Esophagus mucosa (tissue), 1 donor: ENCODE measurements around the gene CCNE1. TPM values are rescaled to one million over a fixed set of nuclear protein-coding genes. Genes with fewer than 3 reads are reported as not detected.
"Not testable (repeated sequence)": the region's sequence is repeated elsewhere in the genome, so short reads cannot be mapped to it uniquely, and the experiment has no call there.

Source experiments
- ATAC-seq: fragments of 200-7000 bp; cut with Tn5 transposase; one replicate; pipeline ENCODE4 v1.9.1; 2020
- total RNA-seq: library from RNA; stranded (reverse); gene quantifications from one replicate; pipeline ENCODE4 v1.2.4, GENCODE V29; 2023
- donor health status: DM: yes; HTN: yes; CAD: no.

Gene CCNE1
- total RNA-seq, 1 donor from 2014 or later, result 3.7 TPM

- ATAC-seq, result no peak
Measured at GRCh38 chr19:29819300-29819699, 7.5 kb downstream of the CCNE1 start.

GRCh38 chr19:29819986-29820385 lies 8.2 kb downstream of the CCNE1 start:
- peak; percentile 17 for ATAC-seq

- no peak for ATAC-seq
Measured at GRCh38 chr19:29823581-29824330, 12.0 kb downstream of the CCNE1 start.

GRCh38 chr19:29825263-29825662 lies 13.5 kb downstream of the CCNE1 start:
- not testable (repeated sequence) for ATAC-seq

GRCh38 chr19:29831041-29831548 lies 19.3 kb downstream of the CCNE1 start:
- peak; percentile 92 for ATAC-seq

GRCh38 chr19:29831686-29832085 lies 19.9 kb downstream of the CCNE1 start:
- ATAC-seq, result no peak

GRCh38 chr19:29832801-29833200 lies 21.0 kb downstream of the CCNE1 start:
- no peak for ATAC-seq

- no peak for ATAC-seq
Measured at GRCh38 chr19:29833614-29834261, 21.9 kb downstream of the CCNE1 start.

GRCh38 chr19:29834991-29835846 lies 23.4 kb downstream of the CCNE1 start:
- peak; percentile 62 for ATAC-seq

GRCh38 chr19:29836409-29836825 lies 24.6 kb downstream of the CCNE1 start:
- peak; percentile 6 for ATAC-seq

- no peak for ATAC-seq
Measured at GRCh38 chr19:29837448-29837981, 25.7 kb downstream of the CCNE1 start.

- ATAC-seq, result no peak
Measured at GRCh38 chr19:29837996-29838395, 26.2 kb downstream of the CCNE1 start.

GRCh38 chr19:29840066-29840950 lies 28.5 kb downstream of the CCNE1 start:
- no peak for ATAC-seq

- no peak for ATAC-seq
Measured at GRCh38 chr19:29841209-29841558, 29.4 kb downstream of the CCNE1 start.

- ATAC-seq, result no peak
Measured at GRCh38 chr19:29841559-29842367, 30.0 kb downstream of the CCNE1 start.

- ATAC-seq, result no peak
Measured at GRCh38 chr19:29842471-29843179, 30.8 kb downstream of the CCNE1 start.

- ATAC-seq, result no peak
Measured at GRCh38 chr19:29843180-29844051, 31.6 kb downstream of the CCNE1 start.

GRCh38 chr19:29844891-29845573 lies 33.2 kb downstream of the CCNE1 start:
- ATAC-seq, result peak; percentile 93
